GM19238 (cell line): ENCODE data around the gene TBC1D16.

ENCODE experiments used
- DNase-seq: peaks from one replicate; pipeline ENCODE4 v3.0.0; 2011; ENCODE audit warnings: low spot score; ENCODE audit not compliant: insufficient read length

The TBC1D16 gene

DNA sequence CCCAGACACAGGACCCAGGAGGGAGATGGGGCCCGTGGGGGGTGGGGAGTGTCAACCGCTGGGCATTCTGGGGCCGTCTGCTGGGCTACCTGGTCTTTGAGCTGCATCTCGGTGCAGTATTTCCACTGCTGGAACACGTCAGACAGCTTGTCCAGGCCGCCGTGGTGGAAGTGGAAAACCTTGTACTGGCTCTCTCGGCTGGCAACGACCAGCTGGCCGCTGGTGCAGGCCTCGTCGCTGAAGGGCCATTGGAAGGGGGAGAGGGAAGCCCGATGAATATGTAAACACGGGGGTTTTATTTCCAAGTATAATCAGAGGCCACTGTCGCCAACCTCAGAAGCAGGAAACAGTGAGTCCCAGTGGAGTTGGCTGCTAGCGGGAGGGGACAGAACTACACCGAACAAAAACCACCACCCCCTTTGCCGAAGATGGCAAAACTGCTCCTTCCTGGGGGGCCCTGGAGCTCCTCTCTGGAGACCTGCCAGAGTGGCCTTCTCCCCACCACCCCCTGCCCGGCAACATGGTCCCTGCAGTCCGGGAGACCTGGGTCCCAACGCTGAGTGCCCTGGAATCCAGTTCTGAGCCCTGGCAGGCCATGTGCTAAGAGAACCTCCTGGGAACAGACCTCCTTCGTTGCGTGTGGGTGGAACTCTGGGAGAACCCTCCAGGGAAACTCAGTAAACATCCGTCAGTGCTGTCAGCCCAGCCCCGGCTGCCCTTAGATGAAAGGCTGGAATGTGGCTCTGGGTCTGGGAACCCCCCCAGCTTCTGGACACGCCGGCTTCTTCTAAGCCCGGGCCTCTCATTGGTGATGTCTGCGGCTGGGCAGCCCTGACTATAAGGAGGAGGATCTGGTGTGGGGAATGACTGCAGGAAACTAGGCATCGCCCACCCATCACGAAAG, 84.1 kb downstream of the TBC1D16 start:
- no peak for DNase-seq

- no peak for DNase-seq
Observed at GRCh38 chr17:79950751-79951150, 84.9 kb downstream of the TBC1D16 start.

DNA sequence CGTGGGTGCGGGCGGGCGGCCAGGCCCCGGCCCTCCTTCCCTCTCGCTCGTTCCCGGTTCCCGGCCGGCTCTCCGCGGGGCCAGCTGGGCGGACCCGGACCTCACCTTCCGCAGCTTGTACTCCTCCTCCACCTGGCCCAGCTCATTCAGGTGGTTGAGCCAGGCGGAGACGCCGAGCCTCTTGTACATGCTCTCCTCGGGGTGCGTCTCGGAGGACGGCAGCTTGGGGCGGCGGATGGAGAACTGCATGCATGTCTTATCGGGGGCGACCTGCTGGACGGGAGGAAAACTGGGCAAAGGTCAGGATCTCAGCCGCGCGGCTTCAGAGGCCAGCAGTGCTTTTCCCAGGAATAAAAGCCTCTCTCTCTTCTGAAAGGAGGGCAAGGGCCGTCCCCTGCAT, 85.4 kb downstream of the TBC1D16 start:
- no peak for DNase-seq

- no peak for DNase-seq
Observed at GRCh38 chr17:79949656-79950209, 85.9 kb downstream of the TBC1D16 start.

DNA sequence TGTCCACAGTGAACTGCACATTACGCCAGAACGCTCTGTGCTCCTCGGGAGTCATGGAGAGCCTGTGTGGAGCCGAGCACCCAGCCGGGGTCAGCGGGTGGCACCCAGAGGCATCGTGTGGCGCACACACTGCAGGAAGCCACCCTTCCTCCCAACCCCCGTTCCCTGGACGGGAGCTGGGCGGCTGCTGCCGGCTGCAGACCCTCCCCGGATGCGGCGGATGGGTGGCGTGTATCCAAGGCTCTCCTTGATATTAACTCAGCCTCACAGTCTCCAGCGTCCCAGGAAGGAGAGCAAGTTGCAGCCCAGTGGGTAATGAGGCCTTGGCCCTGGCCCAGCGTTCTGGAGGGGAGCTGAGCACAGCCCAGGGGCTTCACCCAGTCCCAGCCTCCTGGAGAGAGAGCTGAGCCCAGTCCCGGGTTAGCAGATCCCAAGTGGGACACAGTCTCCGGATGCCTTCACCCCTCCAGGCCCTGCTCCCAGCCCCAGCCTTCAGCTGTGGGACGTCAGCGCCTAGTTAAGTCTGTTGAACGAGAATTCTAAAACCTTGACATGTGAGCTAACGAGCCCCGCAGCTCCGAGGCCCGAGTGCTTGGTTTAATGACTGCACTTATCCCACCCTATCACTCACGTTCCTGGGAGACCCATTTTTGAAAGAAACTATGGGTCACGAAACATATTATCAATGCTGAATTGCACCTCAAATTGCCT, 86.6 kb downstream of the TBC1D16 start:
- DNase-seq: no peak

GRCh38 chr17:79948406-79948944, 87.2 kb downstream of the TBC1D16 start:
- DNase-seq: no peak

DNA sequence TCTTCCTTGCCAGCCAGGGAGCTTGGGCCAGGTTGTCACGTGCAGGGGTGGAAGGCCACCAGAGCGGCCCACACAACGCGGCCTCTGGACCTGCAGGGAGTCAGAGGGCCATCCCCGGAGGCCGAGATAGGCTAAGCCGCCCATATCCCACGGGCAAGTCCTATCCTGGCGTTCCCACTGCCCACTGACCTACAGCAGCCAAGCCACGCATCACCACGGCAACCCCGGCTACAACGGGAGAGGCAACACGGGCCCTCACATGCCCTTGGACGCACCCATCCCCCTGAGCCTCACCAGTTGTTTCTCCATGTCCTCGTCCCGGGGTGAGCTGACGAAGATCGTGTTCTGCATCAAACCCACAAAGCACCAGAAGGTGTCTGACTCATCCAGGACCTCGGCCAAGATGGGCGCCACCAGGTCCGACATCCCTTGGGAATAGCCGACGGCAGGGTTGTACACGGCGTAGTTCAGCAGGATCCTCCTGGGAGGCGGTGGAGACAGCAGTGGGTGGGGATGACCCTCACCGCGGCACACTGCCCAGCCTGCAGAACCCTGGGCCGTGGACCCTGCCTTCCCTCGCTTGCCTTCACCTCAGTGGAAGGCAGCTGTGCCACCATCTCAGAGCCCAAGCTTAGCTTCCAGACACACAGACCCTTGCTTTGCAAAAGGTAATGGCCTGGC, 88.2 kb downstream of the TBC1D16 start:
- DNase-seq: no peak

GRCh38 chr17:79946352-79947231, 89.1 kb downstream of the TBC1D16 start:
- no peak for DNase-seq

DNA sequence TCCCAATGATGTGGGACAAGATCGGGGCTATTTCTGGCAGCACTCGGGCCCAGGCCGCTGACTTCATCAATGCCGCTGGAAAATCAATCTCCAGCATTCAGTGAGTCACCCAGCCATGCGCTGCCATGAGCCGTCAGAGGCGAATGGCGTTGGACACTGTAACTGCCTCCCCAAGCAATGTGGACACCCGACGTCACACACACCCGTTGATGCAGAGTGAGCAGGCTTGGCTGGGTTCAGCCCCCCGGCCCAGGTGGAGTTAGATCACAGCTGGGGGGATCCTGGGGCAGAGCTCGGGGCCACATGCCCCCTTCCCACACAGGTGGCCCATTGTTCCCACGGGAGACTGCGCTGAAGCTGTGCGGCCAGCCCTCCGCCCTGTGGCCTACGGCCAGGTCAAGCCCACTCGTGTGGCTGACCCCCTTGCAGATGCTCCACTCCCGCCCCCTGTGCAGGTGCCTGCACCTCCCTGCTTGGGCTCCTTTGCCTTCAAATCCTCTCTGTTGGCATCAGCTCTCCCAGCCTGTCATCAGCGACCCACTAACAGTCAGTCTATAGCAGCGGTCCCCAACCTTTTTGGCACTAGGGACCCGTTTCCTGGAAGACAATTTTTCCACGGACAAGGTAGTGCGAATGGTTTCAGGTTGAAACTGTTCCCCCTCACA, 89.9 kb downstream of the TBC1D16 start:
- DNase-seq: no peak

DNA sequence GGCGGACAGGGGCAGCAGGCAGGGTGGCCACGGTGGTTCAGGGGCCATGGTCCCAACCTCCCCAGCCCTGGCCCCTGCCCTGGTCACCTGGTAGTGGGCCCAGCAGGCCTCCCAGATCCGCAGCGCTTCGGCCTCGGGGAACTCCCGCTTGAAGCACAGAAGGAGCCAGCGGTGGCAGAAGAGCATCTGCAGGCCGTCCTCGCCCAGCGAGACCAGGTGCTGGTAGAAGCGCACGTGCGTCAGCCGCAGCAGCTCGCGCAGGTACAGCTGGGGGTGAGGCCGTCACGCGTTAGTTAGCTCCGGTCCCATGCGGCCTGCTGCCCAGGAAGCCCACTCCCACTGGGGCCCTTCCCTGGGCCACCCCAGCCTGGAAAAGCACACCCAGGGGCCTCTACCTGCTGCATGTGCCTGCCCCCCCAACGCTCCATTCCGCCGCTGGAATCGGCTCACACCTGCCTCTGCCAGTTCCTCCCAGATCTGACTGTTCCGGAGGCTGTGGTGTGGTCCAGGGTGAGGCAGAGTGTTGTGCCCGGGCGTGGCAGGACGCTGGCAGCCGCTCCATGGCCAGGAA, 90.8 kb downstream of the TBC1D16 start:
- DNase-seq: no peak

- no peak for DNase-seq
Observed at GRCh38 chr17:79944251-79944812, 91.3 kb downstream of the TBC1D16 start.

DNA sequence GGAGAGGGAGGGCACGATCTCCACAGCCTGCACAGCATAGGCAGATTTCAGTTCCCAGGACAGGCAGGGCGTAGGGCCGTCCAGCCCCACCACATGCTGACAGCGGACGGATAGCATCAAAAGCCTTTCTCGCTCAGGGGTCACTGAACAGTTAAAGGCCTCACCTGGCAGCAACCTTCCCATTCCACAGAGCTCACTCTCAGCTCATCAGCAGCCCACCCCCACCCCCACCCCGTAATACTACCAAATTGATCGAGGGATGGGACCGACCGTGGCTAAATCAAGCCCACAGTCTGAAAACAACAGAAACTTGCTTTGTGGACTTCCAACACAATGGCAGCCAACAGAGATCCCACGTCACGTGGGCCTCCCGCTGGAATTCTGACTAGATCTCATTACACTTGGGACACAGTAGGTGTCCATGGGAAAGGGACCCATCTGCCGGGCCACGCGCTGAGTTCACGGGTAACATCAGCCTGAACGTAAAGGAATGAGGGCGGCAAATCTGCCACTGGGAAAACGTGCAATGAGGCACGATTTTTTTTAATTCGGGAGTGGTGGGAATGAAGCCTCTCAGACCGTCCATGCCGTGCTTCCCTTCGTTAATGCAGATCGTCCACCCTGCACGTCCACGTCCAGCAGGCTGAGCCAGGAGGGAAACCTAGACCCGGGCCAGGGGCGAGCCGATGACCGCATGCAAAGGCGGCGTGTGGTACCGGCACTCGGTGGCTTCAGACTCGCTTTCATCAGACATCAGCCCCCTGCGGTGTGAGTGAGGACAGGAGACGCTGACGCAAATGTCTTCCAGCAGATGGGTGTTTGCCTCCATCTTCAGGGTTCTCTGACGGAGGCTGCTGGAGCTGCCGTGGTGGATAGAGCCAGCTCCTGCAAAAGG, 92.1 kb downstream of the TBC1D16 start:
- no peak for DNase-seq

DNA sequence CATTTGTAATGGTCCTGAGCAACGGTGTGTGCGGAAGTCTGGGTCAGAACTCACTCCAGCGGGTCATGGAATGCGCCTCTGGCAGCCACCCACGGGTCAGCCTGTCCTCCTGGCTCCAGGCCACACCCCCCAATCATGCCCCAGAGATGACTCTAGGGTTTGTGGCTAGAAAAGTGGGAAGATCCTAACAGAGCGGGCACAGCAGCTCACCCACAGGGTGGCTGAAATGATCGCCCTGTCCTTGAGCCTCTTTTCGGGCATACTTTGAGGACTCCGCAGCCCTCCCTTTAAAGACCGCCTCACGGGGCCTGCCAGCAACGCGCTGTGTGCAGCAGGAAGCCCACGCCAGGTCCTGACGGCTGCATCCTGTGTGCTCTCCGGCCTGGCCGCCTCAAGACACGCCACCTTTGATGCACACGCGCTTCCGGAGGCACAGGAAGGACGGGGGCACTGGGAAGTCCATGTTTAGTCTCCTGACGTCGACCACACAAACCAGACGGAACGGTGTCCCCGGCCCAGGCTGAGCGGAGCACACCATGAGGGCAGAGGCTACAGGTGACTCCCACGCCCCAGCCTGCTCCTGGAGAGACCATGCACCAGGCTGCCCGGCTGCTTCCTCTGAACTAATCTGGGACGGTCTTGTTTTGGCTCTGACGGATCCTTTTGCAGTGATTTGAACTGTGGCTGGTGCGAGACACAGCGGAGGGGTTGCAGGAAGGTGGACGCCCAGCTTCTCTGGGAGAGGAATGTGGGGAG, 92.9 kb downstream of the TBC1D16 start:
- DNase-seq: peak; percentile 40

DNA sequence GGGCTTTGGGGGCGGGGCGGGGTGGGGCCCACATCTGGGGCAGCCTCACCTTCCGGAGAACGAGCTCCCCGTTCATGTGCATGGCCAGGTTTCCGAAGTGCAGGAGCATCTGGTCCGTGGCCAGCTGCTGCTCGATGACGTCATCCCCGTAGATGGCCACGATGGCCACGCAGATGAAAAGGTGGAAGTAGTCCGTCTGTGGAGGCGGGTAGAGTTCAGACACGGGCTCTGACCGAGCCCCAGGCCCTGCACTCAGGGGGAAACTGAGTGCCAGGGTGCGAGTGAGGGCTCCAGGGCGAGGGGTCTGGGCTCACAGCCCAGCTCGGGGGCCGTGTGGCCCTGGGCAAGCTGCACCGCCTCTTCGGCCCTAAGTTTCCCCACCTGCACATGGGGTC, 93.7 kb downstream of the TBC1D16 start:
- no peak for DNase-seq

DNA sequence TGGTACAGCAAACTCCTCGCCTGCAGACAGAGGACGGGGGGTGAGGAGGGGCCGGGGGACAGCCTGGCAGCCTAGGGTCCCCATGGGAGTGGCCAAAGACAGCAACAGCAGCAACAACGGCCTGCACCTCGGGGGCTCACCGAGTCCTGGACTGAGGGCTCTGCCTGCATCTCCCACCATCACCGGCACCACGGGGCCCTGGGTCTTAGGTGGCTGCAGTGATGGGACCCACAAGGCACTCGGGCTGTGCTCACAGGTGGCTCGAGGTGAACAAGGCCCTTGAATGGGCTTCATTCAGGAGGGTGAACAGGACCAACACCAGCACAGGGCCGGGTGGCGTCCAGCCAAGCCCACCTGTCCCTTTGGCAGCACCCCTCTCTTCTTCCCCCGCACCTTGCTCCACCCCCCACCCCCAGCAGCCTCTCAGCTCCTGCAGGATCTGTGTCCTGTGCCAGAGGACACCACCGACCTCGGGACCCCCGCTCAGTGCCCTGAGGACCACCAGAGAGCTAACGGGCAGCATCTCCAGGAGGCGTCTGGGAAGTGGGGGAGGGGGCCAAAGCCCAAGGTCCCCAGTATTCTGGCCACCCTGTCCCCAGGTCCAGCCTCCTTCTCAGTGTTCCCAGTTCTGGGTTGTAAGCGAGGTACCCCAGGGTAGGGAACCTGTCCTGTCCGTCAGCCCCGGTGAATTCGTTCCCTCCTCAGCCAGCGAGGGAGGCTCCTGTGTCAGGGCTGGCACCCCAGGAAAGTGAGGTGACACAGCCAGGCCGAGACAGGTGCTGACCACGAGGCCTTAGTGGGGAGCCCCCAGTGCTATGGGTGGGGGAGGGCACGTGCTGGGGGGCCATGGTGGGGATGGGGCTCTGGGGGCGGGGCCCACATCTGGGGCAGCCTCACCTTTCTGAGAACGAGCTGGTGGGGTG, 94.3 kb downstream of the TBC1D16 start:
- no peak for DNase-seq

- DNase-seq: no peak
Observed at GRCh38 chr17:79940459-79941087, 95.1 kb downstream of the TBC1D16 start.
